GM18511 (cell line): ENCODE data around the gene HEATR1.
"Not testable (repeated sequence)": the region's sequence is repeated elsewhere in the genome, so short reads cannot be mapped to it uniquely, and the experiment has no call there.

Source experiments
- ATAC-seq: cut with Tn5 transposase; IDR thresholded peaks from one replicate; pipeline ENCODE4 v1.9.1; 2021; ENCODE audit warnings: mild to moderate bottlenecking, moderate library complexity; ENCODE audit not compliant: unreplicated experiment

Gene HEATR1

DNA sequence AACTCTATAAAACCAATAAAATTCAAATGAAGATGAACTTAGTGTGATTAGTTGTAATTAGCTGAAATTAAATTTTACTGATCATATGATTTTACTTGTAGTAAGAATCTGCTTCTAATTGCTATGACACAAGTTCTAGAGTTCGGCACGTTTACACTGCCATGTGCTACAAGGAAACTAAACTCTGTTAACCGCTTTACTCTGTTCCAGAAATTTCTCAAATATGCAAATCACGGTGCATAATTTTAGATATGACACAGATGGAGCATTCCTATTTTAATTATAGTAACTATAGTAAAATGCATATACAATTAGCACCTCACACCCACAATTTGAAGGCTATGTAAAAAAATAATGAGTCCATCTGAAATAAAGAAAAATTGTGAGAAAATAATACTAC lies 14.8 kb downstream of the HEATR1 start:
- ATAC-seq: no peak

DNA sequence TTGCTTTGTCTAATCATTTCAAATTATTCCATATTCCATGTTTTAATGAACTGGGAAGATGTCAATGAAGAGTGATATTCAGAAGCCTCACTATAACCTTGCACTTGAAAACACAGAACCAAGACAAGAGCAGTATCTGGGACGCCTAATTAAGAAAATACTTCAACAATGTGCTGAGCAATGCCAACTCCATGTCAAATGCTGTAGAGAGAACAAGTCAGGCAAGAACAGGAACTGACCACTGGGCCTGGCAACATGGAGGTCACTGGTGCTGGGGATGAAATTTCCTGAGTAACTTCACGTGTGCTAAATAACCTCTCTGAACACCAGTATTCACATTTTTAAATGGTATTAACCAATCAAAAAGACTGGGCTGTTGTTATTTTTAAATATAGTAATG lies 22.8 kb downstream of the HEATR1 start:
- ATAC-seq: no peak

DNA sequence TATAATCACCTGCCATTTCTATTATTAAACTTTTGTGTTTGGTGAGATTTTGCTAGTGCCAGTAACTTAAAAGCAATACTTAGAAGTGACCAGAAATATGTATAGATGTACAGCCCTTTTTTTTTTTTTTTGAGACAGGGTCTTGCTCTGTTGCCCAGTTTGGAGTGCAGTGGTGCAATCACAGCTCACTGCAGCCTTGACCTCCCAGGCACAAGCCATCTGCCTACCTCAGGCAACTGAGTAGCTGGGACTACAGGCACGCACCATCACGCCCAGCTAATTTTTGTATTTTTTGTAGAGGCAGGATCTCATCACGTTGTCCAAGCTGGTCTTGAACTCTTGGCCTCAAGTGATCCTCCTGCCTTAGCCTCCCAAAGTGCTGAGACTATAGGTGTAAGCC lies 23.9 kb downstream of the HEATR1 start:
- ATAC-seq: not testable (repeated sequence)

DNA sequence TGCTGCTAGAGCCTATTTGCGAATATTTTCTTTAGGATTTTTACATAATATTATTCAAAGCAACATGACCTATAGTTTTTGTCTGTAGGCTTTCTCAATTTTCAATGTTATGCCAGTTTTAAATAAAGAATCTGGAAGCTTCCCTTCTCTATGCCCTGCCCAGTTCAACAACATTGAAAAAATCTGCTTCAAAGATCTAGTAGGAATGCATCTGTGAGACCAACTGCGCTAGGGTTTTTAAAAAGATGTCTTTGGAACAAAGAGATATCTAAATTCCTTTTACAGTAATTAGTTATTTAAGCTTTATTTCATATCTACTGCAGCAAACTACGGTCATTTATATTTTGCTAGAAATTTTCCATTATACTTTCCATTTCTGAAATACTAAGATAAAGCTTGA lies 25.7 kb downstream of the HEATR1 start:
- no peak for ATAC-seq

DNA sequence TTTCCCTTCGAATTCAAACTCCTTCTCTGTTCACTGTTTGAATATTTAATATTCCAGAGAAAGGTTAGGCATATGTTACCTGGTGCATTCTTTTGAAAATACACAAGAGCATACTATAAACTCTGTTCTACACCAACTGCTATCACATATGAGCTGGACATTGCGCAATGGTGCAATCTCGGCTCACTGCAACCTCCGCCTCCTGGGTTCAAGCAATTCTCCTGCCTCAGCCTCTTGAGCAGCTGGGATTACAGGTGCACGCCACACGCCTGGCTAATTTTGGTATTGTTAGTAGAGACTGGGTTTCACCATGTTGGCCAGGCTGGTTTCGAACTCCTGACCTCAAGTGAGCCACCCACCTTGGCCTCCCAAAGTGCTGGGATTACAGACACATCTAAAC lies 27.3 kb downstream of the HEATR1 start:
- ATAC-seq: not testable (repeated sequence)

DNA sequence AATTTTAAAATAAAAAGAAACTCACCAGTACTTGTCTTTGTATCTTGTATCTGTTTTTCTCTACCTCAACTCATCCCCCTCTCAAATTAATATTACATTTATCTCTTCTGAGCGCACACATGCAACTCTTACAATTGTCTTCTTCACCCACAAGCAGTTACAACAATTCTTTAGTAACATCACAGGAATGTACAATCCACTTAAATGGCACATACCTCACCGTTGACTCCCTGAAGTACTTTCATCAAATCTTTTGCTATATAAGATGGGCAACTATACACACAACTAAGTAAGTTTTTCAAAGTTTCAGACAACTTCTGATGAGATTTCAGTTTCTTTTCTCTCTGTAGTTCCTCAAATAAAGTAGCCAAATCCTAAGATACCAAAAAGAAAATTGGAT lies 28.3 kb downstream of the HEATR1 start:
- no peak for ATAC-seq

DNA sequence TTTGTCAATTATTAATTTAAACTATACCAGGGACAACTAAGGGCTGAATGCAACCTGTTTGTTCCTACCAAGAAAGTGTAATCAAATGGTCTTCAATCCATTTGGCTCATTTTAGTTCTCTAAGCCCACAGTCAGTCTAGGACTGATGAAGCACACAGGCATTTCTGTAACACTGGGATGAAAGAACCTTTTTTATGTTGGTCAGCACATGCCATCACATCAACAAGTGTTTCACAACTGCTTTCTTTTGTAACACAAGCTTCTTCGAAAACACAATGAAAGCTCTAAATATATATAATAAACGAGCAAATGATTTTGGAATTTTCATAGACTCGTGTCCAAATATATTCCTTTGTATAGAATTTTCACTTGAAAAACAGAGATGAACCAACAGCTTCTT lies 28.8 kb downstream of the HEATR1 start:
- ATAC-seq: no peak

DNA sequence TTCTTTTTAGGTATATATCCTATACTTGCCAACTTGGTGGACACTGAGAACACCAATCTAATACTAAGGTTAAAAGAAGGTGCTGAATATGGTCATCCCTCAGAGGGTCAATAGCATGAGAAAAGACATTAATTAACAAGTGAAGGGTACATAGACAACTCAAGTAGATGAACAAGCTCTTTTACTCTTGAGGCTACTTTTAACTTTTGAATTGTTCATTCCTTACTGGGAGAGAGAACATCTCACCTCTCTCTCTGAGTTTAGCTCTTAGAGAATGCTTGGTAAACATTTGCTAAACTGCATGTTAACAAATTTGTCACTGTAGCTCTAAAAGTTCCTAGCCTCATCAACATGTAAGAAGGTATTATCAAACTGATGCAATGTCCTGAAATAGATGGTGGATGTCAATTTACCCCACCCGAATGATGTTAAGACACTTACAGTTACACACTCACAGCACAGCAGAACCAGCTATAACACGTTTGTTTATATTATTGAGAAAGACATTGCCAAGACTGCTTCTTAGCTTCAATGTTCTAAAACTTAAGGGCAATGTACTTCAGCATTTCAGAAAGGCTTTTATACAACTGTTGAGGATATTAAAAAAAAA lies 35.9 kb downstream of the HEATR1 start:
- ATAC-seq: no peak

DNA sequence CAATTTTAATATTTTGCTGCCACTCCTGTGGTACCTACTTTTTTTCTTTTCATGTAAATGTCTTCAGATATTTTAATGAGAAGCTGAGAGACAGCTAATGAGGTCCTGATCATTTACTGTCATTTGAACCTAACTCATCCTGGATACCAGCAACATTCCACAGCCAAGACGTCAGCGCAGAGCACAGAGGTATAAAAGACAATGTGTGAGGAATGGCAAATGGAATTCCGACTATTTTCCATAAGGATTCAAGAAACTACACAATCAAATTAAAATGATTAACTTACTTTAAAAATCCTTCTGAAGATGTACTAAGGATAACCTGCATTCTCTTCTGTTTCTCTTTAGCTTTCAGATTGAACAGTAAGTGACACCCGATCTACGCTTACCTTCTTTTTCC lies 38.8 kb downstream of the HEATR1 start:
- no peak for ATAC-seq

DNA sequence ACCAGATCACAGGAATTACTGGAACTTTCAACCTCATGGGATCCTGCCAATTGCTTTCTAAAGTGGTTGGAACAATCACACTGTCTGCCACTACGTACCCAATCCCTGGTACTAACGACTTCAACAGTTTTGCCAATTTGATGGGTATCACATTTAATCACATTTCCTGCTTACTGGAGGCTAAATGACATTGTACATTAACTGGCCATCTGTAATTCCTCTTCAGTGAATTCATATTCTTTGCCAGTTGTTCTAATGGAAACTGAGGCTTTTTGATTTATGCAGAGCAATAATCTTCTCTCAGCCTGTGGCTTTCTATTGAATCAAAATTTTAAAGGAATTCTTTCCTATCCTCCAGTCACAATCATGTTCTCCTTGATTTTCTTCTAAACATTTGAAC lies 42.3 kb downstream of the HEATR1 start:
- no peak for ATAC-seq

DNA sequence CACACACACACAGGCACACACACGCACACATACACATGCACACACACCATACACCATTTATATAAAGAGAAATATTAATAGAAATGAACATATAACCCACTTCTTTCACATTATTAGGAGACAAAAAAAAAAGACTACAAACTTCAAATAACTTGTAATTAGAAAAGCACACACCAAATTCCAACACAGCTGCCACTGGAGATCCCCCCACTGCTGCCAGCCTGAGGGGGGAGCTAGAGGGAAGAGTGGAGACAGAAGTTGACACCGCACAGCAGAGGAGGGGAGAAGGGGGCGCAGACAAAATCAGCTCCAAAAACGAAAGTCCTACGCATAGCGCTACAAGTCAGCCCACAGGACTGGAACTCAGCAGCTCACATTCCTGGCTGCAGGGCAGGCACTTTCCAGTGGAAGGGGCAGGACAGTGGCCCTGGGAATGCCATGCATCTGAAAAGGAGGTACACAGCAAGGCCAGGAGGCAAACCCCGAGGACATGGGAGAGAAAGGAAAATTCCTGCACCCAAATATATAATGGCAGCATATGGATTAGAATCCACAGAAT lies 44.0 kb downstream of the HEATR1 start:
- ATAC-seq: no peak

DNA sequence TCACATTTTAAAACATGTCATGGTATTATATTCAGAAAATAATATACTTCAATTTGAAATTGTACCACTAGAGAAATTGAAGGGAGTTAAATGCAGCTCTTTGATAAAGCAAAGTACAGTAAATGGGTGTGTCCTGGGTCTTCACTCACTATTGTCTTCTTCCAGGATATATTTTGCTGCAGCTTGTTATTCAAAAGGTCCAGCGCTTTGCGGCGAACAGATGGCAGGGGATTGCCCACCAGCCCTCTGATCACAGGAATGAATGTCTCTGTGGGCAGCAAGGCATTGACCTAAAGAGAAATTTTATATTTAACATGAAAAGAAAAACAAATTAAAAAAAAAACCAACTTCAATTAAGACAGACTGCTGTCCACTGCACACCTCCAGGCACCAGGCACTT lies 45.5 kb downstream of the HEATR1 start:
- ATAC-seq: no peak

DNA sequence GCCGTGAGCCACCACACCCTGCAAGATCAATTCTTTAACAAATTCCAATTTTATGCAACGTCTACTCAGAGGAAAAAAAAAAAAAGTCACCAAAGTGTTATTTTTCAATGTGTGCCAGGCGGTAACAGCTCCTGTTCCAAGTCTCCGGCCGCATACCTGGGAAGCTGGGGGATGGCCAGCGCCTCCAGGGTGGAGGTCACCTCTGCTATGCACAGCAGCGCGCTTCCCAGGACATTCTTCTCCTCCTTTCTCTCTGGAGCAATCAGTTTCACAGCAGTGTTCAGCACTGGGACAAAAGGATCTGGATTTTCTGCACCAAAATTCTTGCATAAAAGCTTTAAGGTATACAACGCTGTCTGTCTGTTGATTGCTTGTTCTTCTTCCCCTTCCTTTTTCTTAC lies 46.2 kb downstream of the HEATR1 start:
- ATAC-seq: no peak

DNA sequence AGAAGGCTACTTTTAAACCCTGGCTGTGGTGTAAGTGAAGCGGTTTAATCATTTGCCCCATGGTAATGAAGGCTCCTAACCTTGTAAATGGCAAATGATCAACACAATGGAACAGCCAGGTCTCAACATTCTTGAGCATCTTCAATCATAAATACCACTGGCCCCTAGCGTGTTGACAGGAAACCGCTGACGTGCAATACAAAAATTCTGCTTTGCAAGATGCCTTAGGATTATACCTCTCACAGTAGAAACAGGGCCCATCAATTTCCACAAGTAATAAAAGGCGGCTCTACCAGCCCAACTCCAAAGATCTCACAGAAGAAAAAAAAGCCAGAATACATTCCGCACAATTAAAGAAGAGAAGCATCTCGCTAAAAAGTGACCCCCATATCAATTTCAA lies 47.7 kb downstream of the HEATR1 start:
- no peak for ATAC-seq

DNA sequence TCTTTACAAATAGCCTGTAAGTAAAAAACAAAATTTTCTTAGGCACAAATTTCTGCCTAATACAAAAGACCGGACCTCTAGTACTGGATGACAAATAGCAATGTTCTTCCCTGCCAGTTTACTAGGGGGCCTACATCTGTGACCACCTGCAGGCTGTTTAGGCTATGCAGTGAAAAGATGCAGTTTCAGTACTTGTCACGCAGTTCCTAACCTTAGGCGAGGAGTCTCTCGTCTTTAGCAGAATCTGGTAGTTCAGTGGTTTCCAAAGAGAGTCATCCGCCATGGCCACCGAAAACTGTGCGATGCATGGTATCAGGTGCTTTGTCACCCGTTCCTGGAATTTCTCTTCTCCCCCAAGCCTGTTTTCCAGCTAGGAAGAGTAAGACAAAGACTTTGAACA lies 50.9 kb downstream of the HEATR1 start:
- no peak for ATAC-seq

DNA sequence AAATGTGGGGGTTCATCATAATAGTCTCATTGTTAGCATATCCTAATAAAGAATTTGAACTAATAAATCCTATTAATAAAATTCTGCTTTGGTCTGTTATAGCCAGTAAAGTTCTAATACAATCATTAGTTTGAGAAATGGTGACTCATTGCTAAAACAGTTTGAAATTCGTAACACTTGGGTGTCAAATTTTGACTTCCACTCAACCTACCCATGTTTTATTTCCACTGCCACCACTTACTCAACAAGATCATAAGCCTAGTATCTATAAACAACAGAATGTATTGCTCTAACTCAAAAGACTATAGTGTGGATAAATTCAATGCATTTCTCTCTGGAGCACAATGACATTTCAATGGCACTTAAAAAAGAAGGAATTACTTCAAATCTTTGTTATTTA lies 51.4 kb downstream of the HEATR1 start:
- no peak for ATAC-seq

DNA sequence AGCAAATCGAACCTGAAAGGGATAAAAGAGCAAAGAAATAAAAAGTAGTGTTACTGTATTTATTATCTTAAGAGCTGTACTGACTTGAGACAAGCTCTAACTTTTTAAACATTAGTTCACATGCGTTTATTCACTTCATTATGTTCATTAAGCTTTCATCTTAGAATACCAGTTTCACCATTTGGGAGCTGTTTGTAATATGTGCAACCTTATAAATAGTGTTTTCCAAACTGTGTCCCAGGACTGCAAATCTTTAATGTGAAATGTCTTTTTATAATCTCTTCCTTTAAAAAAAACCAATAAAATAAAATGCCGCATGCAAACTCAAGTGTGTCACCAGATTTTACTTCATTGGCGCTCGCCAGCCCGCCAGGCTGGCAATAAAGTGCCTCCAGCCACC lies 52.2 kb downstream of the HEATR1 start:
- ATAC-seq: no peak

DNA sequence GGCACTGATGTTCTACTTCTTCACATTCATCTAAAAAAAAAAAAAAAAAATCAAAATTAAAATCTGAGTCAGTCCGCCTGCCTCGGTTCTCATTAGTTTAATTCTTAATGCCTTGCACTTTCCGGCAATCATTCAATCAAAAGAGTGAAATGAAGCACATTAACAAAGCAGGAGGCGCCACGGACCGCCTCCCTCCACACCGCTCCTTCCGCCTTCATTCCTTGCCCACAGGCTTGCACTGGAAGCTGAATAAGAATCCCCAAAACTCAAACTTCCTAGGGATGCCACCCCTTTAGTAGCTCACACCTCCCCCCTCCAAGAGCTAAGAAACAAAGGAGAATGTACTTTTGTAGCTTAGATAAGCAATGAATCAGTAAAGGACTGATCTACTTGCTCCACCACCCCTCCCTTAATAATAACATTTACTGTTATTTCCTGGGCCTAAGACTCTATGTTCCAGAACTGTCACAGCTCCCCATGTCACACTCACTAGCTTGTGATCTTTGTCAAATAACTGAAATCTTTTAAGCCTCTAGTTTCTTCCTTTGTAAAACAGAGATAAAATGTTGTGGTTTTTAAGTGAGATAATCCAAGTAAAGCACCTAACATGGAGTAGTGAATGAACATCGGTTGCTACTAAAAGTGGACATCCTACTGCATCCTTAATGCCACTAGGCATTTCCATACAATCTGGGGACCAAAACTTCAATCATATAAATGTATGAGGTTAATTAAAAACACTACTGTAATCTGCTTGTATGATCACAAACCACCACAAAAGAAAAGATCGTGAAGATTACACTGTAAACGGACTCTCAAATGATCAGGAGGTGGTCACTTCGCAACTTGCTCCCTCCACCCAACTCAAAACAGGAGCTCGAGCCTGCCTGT lies 53.1 kb downstream of the HEATR1 start:
- no peak for ATAC-seq

DNA sequence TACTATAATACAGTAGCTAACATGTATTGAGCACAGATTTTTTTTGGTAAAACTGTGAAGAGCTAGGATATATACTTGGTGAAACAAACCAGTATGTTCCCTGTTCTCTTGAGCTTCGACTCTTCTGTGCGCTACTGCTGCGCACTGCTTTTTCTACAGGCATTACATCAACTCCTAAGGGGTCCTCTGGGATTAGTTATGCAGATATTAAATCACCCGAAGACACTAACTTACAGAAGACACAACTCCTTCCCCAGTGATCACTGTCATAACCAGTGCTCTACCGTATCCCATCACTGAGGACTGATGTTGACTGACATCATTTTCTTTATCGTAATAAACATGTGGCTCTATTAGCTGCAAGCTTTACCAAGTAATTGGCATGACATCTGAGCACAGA lies 55.9 kb downstream of the HEATR1 start:
- no peak for ATAC-seq

DNA sequence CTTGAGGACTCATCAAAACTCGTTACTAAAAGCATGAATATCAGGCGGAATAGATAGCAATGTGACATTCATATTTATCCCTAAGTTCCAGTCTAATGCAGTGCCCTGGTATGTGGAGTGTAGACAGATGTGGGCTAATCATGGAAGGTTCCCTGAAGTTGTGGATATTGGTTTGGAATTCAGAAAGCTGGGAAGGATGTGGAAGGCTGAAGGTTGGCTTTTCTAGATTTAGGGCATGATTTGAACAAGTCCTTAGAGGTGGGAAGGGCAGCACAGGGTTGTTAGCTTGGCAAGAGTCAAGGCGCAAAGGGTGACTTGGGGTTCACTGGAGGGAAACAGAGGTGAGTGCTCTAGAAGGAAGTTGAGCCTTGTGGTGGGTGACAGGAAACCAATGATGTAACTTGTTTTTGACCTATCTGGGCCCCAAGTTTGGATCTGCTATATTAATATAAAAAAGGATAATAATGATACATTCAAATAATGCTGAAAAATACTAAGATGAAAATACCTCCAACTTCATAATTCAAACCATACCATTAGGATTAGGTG lies 58.6 kb downstream of the HEATR1 start:
- no peak for ATAC-seq

DNA sequence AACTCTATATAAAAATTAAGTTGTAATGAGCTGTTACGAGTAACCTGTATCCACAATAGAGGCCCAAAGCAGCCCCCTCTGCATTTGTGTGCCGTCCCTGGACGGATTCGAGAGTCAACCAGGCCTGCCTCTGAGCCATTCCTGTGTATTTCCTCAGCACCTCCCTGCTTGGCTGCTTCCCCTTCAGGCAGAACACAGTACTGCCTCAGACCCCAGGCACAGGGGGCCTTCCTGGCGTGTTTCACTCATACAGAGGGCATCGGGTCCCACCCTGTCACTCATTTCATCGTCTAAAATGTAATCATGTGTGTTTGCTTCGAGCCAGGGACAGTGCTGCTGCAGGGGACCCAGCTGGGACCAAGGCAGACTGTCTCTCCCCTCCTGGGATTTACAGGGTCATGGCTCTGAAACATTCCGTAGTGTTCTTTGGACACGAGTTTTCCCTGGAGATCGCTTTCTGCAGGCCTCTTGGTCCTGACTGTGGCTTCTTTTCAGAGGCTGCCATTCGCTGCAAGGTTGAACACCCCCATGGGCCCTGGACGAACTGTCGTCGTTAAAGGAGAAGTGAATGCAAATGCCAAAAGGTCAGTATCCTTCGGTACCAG lies 61.1 kb downstream of the HEATR1 start:
- ATAC-seq: no peak

DNA sequence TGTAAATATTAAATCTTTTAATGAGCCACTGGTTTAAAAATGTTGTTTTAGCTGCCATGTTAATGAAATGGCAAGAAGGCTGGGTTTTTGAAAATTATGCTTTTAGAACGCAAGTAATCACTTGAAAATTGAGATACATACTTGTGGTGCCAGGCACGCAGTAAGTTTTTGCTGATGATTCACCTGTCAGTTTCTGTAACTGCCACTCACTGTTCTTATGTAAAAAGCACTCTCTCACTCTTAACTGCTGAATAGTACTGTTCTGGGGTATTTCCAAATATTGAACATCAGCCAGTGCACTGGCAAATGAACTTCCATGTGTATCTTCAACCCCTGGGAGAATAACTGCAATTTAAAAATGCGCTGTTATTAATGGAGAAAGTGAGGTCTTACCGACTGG lies 62.6 kb downstream of the HEATR1 start:
- ATAC-seq: no peak
